ENCODE data around the gene ALG1.
"Not testable (repeated sequence)": the region's sequence is repeated elsewhere in the genome, so short reads cannot be mapped to it uniquely, and the experiment has no call there.

The ALG1 gene

DNA sequence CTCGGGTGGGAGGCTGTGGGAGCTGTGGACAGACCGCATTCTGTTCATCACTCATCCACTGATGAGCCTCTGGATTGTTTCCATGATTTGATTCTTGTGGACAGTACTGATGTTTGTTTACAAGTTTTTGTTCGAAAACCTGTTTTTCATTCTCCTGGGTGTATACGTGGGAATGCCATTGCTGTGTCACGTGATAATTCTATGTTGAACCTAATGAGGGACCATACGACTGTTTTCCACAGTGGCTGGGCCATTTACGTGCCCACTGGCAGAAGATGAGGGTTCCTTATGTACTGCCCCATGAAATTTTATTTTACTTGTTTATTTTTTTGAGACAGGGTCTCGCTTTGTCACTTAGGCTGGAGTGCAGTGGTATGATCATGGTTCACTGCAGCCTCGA, 2.6 kb upstream of the ALG1 start:
- no peak overlapping the region for H3K4me3 ChIP-seq (ENCODE audit: low read depth, low read length)
- H3K27me3 ChIP-seq: peaks cover 35% of the 10 kb centered on the region
- H3K4me1 ChIP-seq: no peaks in the 10 kb centered on the region
- no peaks in the 10 kb centered on the region for H3K9me3 ChIP-seq
- TF ChIP-seq CTCF (IDR thresholded peaks at IDR 0.05; ENCODE audit: low read depth, low read length): no peak
- no peak for DNase-seq
- H3K36me3 ChIP-seq: no peaks in the 10 kb centered on the region; the same call in 1 of the 2 replicates

GRCh38 chr16:5069854-5070253, 1.8 kb upstream of the ALG1 start:
- peaks cover 27% of the 10 kb centered on the region for H3K27me3 ChIP-seq
- H3K36me3 ChIP-seq: peaks cover 4% of the 10 kb centered on the region; the same call in 1 of the 2 replicates
- DNase-seq: no peak
- no peak overlapping the region for H3K4me3 ChIP-seq (ENCODE audit: low read depth, low read length)
- H3K4me1 ChIP-seq: no peaks in the 10 kb centered on the region
- TF ChIP-seq CTCF (IDR thresholded peaks at IDR 0.05; ENCODE audit: low read depth, low read length): no peak
- no peaks in the 10 kb centered on the region for H3K9me3 ChIP-seq

DNA sequence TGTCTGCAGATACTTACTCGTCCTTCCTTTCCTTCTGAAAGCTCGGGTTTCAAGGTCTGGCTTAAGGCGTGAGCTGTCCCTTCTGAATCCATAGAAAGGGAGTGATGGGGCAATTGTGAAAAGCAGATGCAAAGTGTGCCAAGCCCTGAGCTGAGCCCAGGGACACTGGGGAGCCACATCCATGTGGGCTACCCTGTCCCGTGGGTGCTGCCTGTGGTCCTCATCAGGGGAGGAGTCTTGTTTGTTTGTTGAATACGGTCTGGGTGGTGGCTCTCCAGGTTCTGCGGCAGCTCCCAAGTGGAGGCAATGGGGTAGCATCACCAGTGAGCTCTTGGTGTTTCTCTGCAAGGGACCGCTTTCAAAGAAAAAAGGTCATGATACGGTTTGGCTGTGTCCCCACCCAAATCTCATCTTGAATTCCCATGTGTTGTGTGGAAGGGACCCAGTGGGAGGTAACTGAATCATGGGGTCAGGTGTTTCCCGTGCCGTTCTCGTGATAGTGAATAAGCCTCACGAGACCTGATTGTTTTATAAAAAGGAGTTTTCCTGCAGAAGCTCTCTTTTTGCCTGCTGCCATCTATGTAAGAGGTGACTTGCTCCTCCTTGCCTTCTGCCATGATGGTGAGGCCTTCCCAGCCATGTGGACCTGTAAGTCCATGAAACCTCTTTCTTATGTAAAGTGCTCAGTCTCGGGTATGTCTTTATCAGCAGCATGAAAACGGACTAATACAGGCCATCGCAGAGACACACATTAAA, 1.0 kb upstream of the ALG1 start:
- H3K4me1 ChIP-seq: no peaks in the 10 kb centered on the region
- no peak for TF ChIP-seq CTCF (IDR thresholded peaks at IDR 0.05; ENCODE audit: low read depth, low read length)
- DNase-seq: no peak
- peaks cover 12% of the 10 kb centered on the region; the same call in 1 of the 2 replicates for H3K36me3 ChIP-seq
- no peaks in the 10 kb centered on the region for H3K9me3 ChIP-seq
- peaks cover 20% of the 10 kb centered on the region for H3K27me3 ChIP-seq
- no peak overlapping the region for H3K4me3 ChIP-seq (ENCODE audit: low read depth, low read length)

GRCh38 chr16:5071341-5071680, 332 bp upstream of the ALG1 start:
- Histone ChIP-seq H3K9me3 (no peaks in the 10 kb centered on the region), H3K4me1 (no peaks in the 10 kb centered on the region), H3K27me3 (peaks cover 13% of the 10 kb centered on the region), H3K36me3 (peaks cover 19% of the 10 kb centered on the region; the same call in 1 of the 2 replicates), H3K4me3 (ENCODE audit: low read depth, low read length) (peak overlapping the region; percentile 81)
- TF ChIP-seq CTCF (IDR thresholded peaks at IDR 0.05; ENCODE audit: low read depth, low read length): no peak
- DNase-seq: no peak

DNA sequence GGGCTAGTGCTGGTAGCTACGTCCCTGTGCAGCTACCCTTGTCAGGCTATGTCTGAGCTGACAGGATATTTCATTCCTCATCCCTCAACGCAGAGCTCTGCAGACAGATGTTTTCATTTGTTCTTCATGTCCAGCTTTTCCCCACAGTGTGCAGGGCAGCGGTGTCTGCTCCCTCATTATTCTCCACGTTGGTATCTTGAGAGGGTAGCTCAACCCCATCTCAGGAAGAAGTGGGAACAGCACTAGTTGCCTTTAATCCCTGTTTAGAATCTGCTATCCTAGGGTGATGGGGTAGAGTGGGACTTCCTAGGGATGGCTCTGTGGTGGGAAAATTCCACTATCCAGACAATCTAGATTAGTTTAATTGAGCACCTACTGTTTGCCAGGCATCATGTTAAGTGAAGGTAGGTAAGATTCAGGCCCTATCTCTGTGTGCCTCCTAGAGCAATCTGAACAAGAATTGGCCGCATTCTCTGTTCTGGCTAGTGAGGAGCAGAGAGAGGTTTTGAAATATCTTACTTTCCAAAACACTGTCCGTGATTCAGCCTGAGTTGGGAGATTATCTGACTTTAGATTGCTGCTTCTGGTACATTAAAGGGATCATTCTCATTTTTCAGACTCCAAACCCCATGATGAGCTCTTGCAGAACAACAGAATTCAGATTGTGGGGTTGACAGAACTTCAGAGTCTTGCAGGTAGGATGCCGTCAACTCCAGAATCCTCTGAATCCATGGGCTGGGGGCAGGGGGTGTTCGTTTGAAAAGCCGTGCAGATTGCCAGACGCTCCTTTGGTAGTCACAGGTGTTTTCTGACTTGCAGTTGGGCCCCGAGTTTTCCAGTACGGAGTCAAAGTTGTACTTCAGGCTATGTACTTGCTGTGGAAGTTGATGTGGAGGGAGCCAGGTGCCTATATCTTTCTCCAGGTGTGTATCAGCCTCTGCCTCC, 963 bp downstream of the ALG1 start:
- no peak for TF ChIP-seq CTCF (IDR thresholded peaks at IDR 0.05; ENCODE audit: low read depth, low read length)
- H3K4me3 ChIP-seq (ENCODE audit: low read depth, low read length): peak overlapping the region; percentile 81
- peaks cover under 1% of the 10 kb centered on the region; the same call in 1 of the 2 replicates for H3K27me3 ChIP-seq
- H3K36me3 ChIP-seq: peaks cover 26% of the 10 kb centered on the region
- no peaks in the 10 kb centered on the region for H3K9me3 ChIP-seq
- DNase-seq: no peak
- H3K4me1 ChIP-seq: no peaks in the 10 kb centered on the region

GRCh38 chr16:5073279-5073629, 1.6 kb downstream of the ALG1 start:
- Histone ChIP-seq H3K9me3 (no peaks in the 10 kb centered on the region), H3K4me3 (ENCODE audit: low read depth, low read length) (no peak overlapping the region), H3K36me3 (peaks cover 28% of the 10 kb centered on the region), H3K27me3 (no peaks in the 10 kb centered on the region), H3K4me1 (no peaks in the 10 kb centered on the region)
- no peak for DNase-seq
- TF ChIP-seq CTCF (IDR thresholded peaks at IDR 0.05; ENCODE audit: low read depth, low read length): no peak

- not testable (repeated sequence) for H3K27me3 ChIP-seq; H3K4me3 ChIP-seq (ENCODE audit: low read depth, low read length); DNase-seq; H3K9me3 ChIP-seq; H3K4me1 ChIP-seq
- H3K36me3 ChIP-seq: peaks cover 28% of the 10 kb centered on the region
Observed at GRCh38 chr16:5073771-5074170, 2.1 kb downstream of the ALG1 start.
